ENCODE results near the gene IDH1. TPM values are rescaled to one million over a fixed set of nuclear protein-coding genes. Genes with fewer than 3 reads are reported as not detected.
A peak's percentile ranks its signal among the peaks of the same experiment; 100 is the strongest.

The IDH1 gene
- total and polyA plus RNA-seq, 2 of the 13 experiments (the other 11 are each of a cell fraction or from before 2014, with no cell fraction given): 312 to 1,077 TPM

GRCh38 chr2:208254118-208254870, 577 bp downstream of the IDH1 start (continued):
- no peak; the same call in 1 of the 2 replicates for TF ChIP-seq ZNF619 (CRISPR knock-in tag; IDR thresholded peaks at IDR 0.05)
- peak; percentile 93 for TF ChIP-seq HDAC1 (CRISPR knock-in tag; IDR thresholded peaks at IDR 0.05)
- no peak; the same call in 1 of the 2 replicates for TF ChIP-seq NFIC (IDR thresholded peaks at IDR 0.05; ENCODE audit: low read length)
- TF ChIP-seq ZNF747 (CRISPR knock-in tag; IDR thresholded peaks at IDR 0.05; ENCODE audit: borderline replicate concordance): 0 out of 2 replicates have a peak, but pooled peaks have one; percentile 19
- no peak; the same call in 1 of the 2 replicates for TF ChIP-seq MEIS1 (CRISPR knock-in tag; IDR thresholded peaks at IDR 0.05; ENCODE audit: borderline replicate concordance)
- TF ChIP-seq U2AF2 (IDR thresholded peaks at IDR 0.05; ENCODE audit: low read depth, low read length): no peak
- TF ChIP-seq PCBP2 (optimal IDR thresholded peaks at IDR 0.05; ENCODE audit: low read depth, low read length, poor library complexity, severe bottlenecking): no peak
- peak; percentile 93 for TF ChIP-seq ZFX (CRISPR knock-in tag; IDR thresholded peaks at IDR 0.05; ENCODE audit: low read depth)
- peak; percentile 24; the same call in 1 of the 2 replicates for TF ChIP-seq MIER2 (CRISPR knock-in tag; IDR thresholded peaks at IDR 0.05)
- TF ChIP-seq JUND (CRISPR knock-in tag; IDR thresholded peaks at IDR 0.05): no peak
- no peak for TF ChIP-seq ZNF282 (IDR thresholded peaks at IDR 0.05; ENCODE audit: partially characterized antibody)
- TF ChIP-seq, protein P1, sequence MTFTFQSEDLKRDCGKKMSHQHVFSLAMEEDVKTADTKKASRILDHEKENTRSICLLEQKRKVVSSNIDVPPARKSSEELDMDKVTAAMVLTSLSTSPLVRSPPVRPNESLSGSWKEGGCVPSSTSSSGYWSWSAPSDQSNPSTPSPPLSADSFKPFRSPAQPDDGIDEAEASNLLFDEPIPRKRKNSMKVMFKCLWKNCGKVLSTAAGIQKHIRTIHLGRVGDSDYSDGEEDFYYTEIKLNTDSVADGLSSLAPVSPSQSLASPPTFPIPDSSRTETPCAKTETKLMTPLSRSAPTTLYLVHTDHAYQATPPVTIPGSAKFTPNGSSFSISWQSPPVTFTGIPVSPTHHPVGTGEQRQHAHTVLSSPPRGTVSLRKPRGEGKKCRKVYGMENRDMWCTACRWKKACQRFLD (CRISPR knock-in tag; IDR thresholded peaks at IDR 0.05; ENCODE audit: borderline replicate concordance): no peak; the same call in 1 of the 2 replicates
- 0 out of 2 replicates have a peak, but pooled peaks have one; percentile 25 for TF ChIP-seq ZNF546 (CRISPR knock-in tag; conservative IDR thresholded peaks at IDR 0.05)
- TF ChIP-seq CERS6 (CRISPR knock-in tag; IDR thresholded peaks at IDR 0.05): no peak
- TF ChIP-seq TEAD2 (CRISPR knock-in tag; IDR thresholded peaks at IDR 0.05): no peak
- TF ChIP-seq, protein P2, sequence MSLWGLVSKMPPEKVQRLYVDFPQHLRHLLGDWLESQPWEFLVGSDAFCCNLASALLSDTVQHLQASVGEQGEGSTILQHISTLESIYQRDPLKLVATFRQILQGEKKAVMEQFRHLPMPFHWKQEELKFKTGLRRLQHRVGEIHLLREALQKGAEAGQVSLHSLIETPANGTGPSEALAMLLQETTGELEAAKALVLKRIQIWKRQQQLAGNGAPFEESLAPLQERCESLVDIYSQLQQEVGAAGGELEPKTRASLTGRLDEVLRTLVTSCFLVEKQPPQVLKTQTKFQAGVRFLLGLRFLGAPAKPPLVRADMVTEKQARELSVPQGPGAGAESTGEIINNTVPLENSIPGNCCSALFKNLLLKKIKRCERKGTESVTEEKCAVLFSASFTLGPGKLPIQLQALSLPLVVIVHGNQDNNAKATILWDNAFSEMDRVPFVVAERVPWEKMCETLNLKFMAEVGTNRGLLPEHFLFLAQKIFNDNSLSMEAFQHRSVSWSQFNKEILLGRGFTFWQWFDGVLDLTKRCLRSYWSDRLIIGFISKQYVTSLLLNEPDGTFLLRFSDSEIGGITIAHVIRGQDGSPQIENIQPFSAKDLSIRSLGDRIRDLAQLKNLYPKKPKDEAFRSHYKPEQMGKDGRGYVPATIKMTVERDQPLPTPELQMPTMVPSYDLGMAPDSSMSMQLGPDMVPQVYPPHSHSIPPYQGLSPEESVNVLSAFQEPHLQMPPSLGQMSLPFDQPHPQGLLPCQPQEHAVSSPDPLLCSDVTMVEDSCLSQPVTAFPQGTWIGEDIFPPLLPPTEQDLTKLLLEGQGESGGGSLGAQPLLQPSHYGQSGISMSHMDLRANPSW (CRISPR knock-in tag; IDR thresholded peaks at IDR 0.05; ENCODE audit: borderline replicate concordance): peak; percentile 90
- peak; percentile 82 for TF ChIP-seq GABPB1 (CRISPR knock-in tag; IDR thresholded peaks at IDR 0.05)
- peak; percentile 50; the same call in 1 of the 2 replicates for TF ChIP-seq ZNF768 (CRISPR knock-in tag; IDR thresholded peaks at IDR 0.05)
- peak; percentile 78; the same call in 1 of the 2 replicates for TF ChIP-seq ZNF510 (CRISPR knock-in tag; IDR thresholded peaks at IDR 0.05; ENCODE audit: low read depth)
- no peak; the same call in 1 of the 2 replicates for TF ChIP-seq ZNF644 (CRISPR knock-in tag; IDR thresholded peaks at IDR 0.05; ENCODE audit: low read depth)
- TF ChIP-seq SYNCRIP (IDR thresholded peaks at IDR 0.05; ENCODE audit: insufficient read depth, low read depth, low read length): no peak
- peak; percentile 98 for TF ChIP-seq HDAC2 (CRISPR knock-in tag; IDR thresholded peaks at IDR 0.05)
- TF ChIP-seq ZNF713 (CRISPR knock-in tag; IDR thresholded peaks at IDR 0.05): 0 out of 2 replicates have a peak, but pooled peaks have one; percentile 52
- 0 out of 2 replicates have a peak, but pooled peaks have one; percentile 7 for TF ChIP-seq PPARG (CRISPR knock-in tag; conservative IDR thresholded peaks at IDR 0.05)
- peak; percentile 47 to 76; a peak in 2 of 4 replicates for TF ChIP-seq EP300 (IDR thresholded peaks at IDR 0.05; ENCODE audit: low read depth in 2 of 2, low read length in 2 of 2)
- TF ChIP-seq EP300 (CRISPR knock-in tag; IDR thresholded peaks at IDR 0.05; ENCODE audit: borderline replicate concordance): peak; percentile 70; the same call in 1 of the 2 replicates
- TF ChIP-seq ZNF264 (CRISPR knock-in tag; IDR thresholded peaks at IDR 0.05): peak; percentile 55
